H1 (cell line): ENCODE results near the gene SEH1L. TPM values are rescaled to one million over a fixed set of nuclear protein-coding genes. Genes with fewer than 3 reads are reported as not detected.

Experiments
- MAFK ChIP-seq: IDR thresholded peaks from 2 replicates; pipeline ENCODE4 v1.6.1; 2012; ENCODE audit warnings: low read depth, mild to moderate bottlenecking, improper control_type of control experiment, low read length
- polyA plus RNA-seq, 7 experiments: library from polyadenylated mRNA; depleted of rRNA in 3 of 7; stranded (reverse) in 5 of 7; unstranded in 2 of 7; fragments of >200 nt in 5 of 7; fragments of 200-250 nt in 2 of 7; gene quantifications; 1 replicate in 5 of 7; 2 replicates in 1 of 7; 4 replicates in 1 of 7; pipeline versions ENCODE4 v1.2.1 to v1.2.3, GENCODE V29; 2011 to 2013; ENCODE audit warnings: missing spikeins in 2 of 7, mixed read lengths in 2 of 7
- total RNA-seq: library from RNA; stranded (reverse); fragmentation: NEBNext Ultra II Directional; extraction: Animal tissue kit (Norgen Biotek cat#: 25700); gene quantifications from 2 replicates; pipeline ENCODE4 v1.2.1, GENCODE V29; 2021

Gene SEH1L
- total and polyA plus RNA-seq, 2 of the 8 experiments (the other 6 are each of a cell fraction or from before 2014, with no cell fraction given): 41.7 to 96.7 TPM

DNA sequence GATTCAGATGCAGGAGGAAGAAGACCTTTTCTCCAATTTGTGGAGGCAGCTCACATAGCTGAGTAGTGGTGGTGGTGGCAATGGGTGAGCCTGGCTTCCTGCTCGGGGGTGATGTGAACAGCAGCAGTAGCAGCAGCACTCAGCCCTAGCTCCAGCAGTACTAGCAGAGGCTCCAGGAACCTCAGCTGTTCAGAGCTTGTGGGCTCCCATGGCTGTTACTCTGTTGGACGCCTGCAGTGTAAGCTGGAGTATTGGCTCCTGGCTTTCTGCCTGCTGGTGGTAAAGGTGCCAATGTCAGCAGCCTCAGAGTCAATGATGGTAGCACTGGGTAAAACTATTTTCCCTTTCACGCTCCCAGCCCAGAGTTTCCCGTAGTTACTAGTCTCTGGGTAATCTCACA, 3.1 kb upstream of the SEH1L start (continued):
- TF ChIP-seq MAFK: no peak
